Measurements from ENCODE around the gene OR6M1. TPM values are rescaled to one million over a fixed set of nuclear protein-coding genes. Genes with fewer than 3 reads are reported as not detected.

The OR6M1 gene, protein sequence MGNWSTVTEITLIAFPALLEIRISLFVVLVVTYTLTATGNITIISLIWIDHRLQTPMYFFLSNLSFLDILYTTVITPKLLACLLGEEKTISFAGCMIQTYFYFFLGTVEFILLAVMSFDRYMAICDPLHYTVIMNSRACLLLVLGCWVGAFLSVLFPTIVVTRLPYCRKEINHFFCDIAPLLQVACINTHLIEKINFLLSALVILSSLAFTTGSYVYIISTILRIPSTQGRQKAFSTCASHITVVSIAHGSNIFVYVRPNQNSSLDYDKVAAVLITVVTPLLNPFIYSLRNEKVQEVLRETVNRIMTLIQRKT
- total RNA-seq = not detected
- polyA plus RNA-seq = not detected
- long read RNA-seq, donor 1 = 0 reads
- long read RNA-seq, donor 2 = 0 reads

DNA sequence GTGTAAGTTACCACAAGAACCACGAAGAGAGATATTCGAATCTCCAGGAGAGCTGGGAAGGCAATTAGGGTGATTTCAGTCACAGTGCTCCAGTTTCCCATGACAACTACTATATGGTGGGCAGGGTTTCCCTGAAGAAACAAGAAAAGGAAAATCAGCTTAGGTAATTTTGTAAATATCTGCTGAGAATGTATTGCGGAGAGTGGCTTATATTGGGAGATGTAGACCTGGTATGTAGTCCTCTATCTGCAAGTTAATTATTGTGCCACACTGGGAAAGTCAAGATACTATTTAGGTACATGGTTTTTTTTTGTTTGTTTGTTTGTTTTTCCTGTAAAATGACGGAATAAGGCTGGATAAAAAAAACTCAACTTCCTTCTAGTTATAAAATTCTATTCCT lies at the start of gene OR6M1:
TSS of gene OR6M1 (minus strand) at position 101 of the 400 bp plus-strand sequence. CDS start at position 101, 0 bp downstream.
- no peaks in the 10 kb centered on the region for H3K4me1 ChIP-seq
- no peak within 1 kb of the TSS for H3K27ac ChIP-seq
- intact Hi-C loops (cut with DNase I) = no loop called here
- no peak for ATAC-seq
- DNase-seq = no peak
- no peak within 1 kb of the TSS for H3K4me3 ChIP-seq
- TF ChIP-seq, protein P1, sequence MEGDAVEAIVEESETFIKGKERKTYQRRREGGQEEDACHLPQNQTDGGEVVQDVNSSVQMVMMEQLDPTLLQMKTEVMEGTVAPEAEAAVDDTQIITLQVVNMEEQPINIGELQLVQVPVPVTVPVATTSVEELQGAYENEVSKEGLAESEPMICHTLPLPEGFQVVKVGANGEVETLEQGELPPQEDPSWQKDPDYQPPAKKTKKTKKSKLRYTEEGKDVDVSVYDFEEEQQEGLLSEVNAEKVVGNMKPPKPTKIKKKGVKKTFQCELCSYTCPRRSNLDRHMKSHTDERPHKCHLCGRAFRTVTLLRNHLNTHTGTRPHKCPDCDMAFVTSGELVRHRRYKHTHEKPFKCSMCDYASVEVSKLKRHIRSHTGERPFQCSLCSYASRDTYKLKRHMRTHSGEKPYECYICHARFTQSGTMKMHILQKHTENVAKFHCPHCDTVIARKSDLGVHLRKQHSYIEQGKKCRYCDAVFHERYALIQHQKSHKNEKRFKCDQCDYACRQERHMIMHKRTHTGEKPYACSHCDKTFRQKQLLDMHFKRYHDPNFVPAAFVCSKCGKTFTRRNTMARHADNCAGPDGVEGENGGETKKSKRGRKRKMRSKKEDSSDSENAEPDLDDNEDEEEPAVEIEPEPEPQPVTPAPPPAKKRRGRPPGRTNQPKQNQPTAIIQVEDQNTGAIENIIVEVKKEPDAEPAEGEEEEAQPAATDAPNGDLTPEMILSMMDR (IDR thresholded peaks at IDR 0.05) = no peak
- no peaks in the 10 kb centered on the region for H3K27me3 ChIP-seq (ENCODE audit: insufficient read depth in 3 of 3, low read length in 2 of 3)
- no peaks in the 10 kb centered on the region for H3K36me3 ChIP-seq (ENCODE audit: insufficient read depth in 1 of 2, low read depth in 1 of 2)
- WGBS, 3 donors = 77 to 80% (median 80%) methylated on average over 4 of the region's 4 CpGs
- no peaks in the 10 kb centered on the region for H3K9me3 ChIP-seq

DNA sequence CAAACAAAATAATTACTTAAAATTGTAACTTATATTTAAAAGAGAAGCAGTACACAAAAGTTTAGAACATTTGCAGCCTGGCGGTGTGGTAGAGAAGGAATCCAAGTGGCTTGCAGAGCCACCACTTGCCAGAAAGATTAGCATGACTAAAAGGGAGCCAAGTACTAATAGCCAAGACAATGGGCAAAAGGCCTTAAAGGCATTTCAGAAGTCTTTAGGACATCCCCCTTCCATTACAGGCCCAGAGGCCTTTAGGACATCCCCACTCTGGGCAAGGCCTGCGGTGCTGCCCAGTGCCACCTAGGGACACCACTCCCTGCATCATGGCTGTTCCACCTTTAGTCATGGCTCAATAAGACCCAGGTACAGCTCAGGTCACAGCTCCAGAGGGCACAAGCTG lies 46.9 kb upstream of the OR6M1 start:
- TF ChIP-seq, protein P1 (IDR thresholded peaks at IDR 0.05) = no peak
- DNase-seq = no peak
- Histone ChIP-seq H3K4me1 (no peaks in the 10 kb centered on the region), H3K36me3 (ENCODE audit: insufficient read depth in 1 of 2, low read depth in 1 of 2) (no peaks in the 10 kb centered on the region), H3K9me3 (no peaks in the 10 kb centered on the region), H3K27me3 (ENCODE audit: insufficient read depth in 3 of 3, low read length in 2 of 3) (no peaks in the 10 kb centered on the region), H3K27ac (no peak overlapping the region), H3K4me3 (no peak overlapping the region)
- no peak for ATAC-seq
- intact Hi-C loops (cut with DNase I) = no loop called here
- 77 to 88% (median 81%) methylated on average over 2 of the region's 2 CpGs for WGBS, 3 donors

DNA sequence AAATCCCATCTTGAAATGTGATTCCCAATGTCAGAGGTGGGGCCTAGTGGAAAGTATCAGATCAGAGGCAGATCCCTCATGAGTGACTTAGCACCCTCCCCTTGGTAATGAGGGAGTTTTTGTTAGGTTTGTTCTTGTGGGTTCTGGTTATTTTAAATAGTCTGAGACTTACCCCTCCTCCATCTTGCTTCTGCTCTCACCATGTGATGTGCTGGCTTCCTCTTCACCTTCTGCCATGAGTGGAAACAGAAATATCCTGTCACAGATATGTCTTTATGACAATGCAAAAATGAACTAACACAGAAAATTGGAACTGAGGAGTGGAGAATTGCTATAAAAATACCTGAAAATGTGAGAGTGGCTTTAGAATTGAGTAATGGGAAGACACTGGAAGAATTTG lies 46.2 kb upstream of the OR6M1 start:
- H3K9me3 ChIP-seq = no peaks in the 10 kb centered on the region
- no peak for ATAC-seq
- intact Hi-C loops (cut with DNase I) = no loop called here
- H3K36me3 ChIP-seq (ENCODE audit: insufficient read depth in 1 of 2, low read depth in 1 of 2) = no peaks in the 10 kb centered on the region
- TF ChIP-seq, protein P1 (IDR thresholded peaks at IDR 0.05) = no peak
- H3K4me1 ChIP-seq = no peaks in the 10 kb centered on the region
- no peak overlapping the region for H3K4me3 ChIP-seq
- H3K27ac ChIP-seq = no peak overlapping the region
- H3K27me3 ChIP-seq (ENCODE audit: insufficient read depth in 3 of 3, low read length in 2 of 3) = no peaks in the 10 kb centered on the region
- no peak for DNase-seq

DNA sequence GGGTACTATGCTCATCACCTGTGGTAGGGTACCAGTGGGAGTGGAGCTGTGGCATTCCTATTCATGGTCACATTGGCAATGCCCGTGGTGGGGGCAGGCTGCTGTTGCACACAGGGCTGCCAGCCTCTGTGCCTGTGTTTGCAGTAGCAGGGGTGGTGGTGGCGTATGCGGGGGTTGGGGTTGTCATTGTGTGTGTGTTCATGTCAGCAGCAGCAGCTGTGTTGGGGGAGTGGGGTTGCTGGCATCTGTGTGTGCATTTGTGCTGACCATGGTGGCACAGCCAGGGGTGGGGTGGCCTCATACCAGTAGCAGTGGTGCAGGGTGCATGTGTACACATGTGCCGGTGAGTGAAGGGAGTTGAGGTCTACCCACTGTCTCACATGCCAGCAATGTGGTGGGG lies 45.0 kb upstream of the OR6M1 start:
- Histone ChIP-seq H3K27ac (no peak overlapping the region), H3K4me3 (no peak overlapping the region), H3K36me3 (ENCODE audit: insufficient read depth in 1 of 2, low read depth in 1 of 2) (no peaks in the 10 kb centered on the region), H3K9me3 (no peaks in the 10 kb centered on the region), H3K27me3 (ENCODE audit: insufficient read depth in 3 of 3, low read length in 2 of 3) (no peaks in the 10 kb centered on the region), H3K4me1 (no peaks in the 10 kb centered on the region)
- no peak for ATAC-seq
- intact Hi-C loops (cut with DNase I) = no loop called here
- TF ChIP-seq, protein P1 (IDR thresholded peaks at IDR 0.05) = no peak
- DNase-seq = no peak
- WGBS, 3 donors = 82 to 95% (median 92%) methylated on average over 4 of the region's 4 CpGs

DNA sequence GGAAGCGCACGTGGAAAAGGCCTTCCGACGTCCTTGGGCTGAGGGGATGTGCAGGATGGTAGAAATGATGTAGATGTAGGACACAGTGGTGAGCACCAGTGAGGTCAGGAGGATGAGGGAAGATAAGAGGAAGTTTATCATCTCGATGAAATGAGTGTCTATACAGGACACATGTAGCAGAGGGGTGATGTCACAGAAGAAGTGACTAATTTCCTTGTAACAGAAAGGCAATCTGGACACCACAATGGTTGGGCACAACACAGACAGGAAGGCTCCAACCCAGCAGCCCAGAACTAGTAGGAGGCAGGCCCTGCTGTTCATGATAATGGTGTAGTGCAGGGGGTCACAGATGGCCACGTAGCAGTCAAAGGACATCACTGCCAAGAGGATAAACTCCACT lies 35.0 kb upstream of the OR6M1 start:
- Histone ChIP-seq H3K27ac (no peak overlapping the region), H3K4me3 (no peak overlapping the region), H3K9me3 (no peaks in the 10 kb centered on the region), H3K27me3 (ENCODE audit: insufficient read depth in 3 of 3, low read length in 2 of 3) (no peaks in the 10 kb centered on the region), H3K36me3 (ENCODE audit: insufficient read depth in 1 of 2, low read depth in 1 of 2) (no peaks in the 10 kb centered on the region), H3K4me1 (no peaks in the 10 kb centered on the region)
- DNase-seq = no peak
- TF ChIP-seq, protein P1 (IDR thresholded peaks at IDR 0.05) = no peak
- no peak for ATAC-seq
- 79 to 83% (median 83%) methylated on average over 6 of the region's 6 CpGs for WGBS, 3 donors
- intact Hi-C loops (cut with DNase I) = no loop called here
